ENCODE measurements around the gene CCDC178. TPM values are rescaled to one million over a fixed set of nuclear protein-coding genes. Genes with fewer than 3 reads are reported as not detected.
"Not testable (repeated sequence)": the region's sequence is repeated elsewhere in the genome, so short reads cannot be mapped to it uniquely, and the experiment has no call there.

The CCDC178 gene
- total RNA-seq, 1 donor, result 0.72 TPM

- TF ChIP-seq CTCF (IDR thresholded peaks at IDR 0.05; ENCODE audit: insufficient read depth, low read length), result no peak
- DNase-seq (ENCODE audit: low read depth), result no peak
- H3K4me3 ChIP-seq (ENCODE audit: low read depth, low read length), result no peak overlapping the region
These were observed 16.1 kb downstream of the CCDC178 start for GRCh38 chr18:33424266-33424946.

DNA sequence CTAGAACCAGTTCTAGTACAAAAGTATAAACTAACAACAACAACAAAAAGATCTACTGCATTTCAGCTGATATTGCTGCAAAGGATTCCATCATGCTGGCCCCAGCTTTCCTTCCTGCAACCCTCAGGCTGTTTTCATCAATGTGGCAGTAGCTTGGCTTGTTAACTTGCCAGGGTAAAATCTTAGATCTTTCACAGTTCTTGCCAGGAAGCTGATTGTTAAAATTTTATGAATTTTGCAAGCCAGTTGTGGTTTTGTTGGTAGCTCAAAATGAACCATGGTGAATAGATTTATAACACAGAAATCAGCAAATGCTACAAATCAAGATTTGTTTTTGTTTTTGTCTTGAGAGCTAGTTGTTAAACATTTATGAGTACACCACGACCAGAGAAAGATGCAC lies 19.3 kb downstream of the CCDC178 start:
- TF ChIP-seq CTCF (IDR thresholded peaks at IDR 0.05; ENCODE audit: insufficient read depth, low read length), result no peak
- no peak overlapping the region for H3K4me3 ChIP-seq (ENCODE audit: low read depth, low read length)
- no peak for DNase-seq (ENCODE audit: low read depth)

DNA sequence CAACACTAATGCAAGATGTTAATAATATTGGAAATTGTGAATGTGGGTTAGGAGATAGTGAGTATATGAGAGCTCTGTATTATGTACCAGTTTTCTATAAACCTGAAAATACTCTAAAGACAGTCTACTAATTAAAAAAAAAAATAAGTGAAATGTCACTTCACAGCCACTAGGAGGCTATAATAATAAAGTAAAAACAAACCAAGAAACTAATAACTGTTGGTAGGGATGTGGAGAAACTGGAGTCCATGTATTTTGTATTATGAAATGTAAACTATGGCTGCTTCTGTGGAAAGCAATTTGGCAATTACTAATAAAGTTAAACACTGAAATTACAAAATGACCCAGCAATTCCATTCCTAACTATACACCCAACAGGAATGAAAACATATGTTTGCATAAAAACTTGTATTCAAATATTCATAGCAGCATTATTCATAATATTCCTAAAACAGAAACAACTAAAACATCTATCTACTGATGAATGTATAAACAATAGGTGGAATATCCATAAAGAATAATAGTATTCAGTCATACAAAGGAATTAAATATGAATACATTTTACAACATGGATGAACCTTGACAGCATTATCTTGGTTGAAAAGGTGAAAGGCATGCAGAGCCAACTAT lies 36.2 kb downstream of the CCDC178 start:
- DNase-seq (ENCODE audit: low read depth), result no peak
- peak; percentile 23 for TF ChIP-seq CTCF (IDR thresholded peaks at IDR 0.05; ENCODE audit: insufficient read depth, low read length)
- no peak overlapping the region for H3K4me3 ChIP-seq (ENCODE audit: low read depth, low read length)

DNA sequence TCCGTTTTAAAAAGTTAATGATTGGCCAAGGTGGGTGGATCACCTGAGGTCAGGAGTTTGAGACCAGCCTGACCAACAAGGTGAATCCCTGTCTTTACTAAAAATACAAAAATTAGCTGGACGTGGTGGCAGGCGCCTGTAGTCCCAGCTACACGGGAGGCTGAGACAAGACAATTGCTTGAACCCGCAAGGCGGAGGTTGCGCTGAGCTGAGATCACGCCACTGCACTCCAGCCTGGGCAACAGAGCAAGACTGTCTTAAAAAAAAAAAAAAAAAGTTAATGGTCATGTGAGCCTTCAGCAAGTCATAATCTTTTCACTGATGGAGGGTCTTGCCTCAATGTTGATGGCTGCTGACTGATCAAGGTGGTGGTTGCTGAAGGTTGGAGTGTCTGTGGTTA lies 41.6 kb downstream of the CCDC178 start:
- not testable (repeated sequence) for DNase-seq (ENCODE audit: low read depth); H3K4me3 ChIP-seq (ENCODE audit: low read depth, low read length)

GRCh38 chr18:33375829-33376228 lies 64.7 kb downstream of the CCDC178 start:
- no peak for TF ChIP-seq CTCF (IDR thresholded peaks at IDR 0.05; ENCODE audit: insufficient read depth, low read length)
- DNase-seq (ENCODE audit: low read depth), result no peak
- H3K4me3 ChIP-seq (ENCODE audit: low read depth, low read length), result no peak overlapping the region

DNA sequence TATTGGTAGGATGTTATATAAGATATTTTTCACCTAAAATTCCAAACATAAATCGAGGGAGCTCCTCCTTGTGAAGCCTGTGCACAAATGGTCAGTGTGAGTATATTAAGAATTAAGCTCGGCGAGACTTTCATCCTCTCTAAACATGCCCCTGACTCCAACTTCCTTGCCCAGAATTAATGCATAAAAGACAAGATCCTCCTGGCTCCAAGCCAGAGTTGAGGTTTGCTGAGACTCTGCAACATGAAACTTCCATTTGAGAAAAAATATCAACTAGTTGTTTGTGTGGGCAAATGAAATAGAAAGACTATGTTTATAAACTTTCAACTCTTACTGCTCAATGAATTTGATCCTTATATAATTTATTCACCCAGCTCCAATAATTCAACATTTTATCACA lies 68.1 kb downstream of the CCDC178 start:
- no peak overlapping the region for H3K4me3 ChIP-seq (ENCODE audit: low read depth, low read length)
- no peak for DNase-seq (ENCODE audit: low read depth)
- no peak for TF ChIP-seq CTCF (IDR thresholded peaks at IDR 0.05; ENCODE audit: insufficient read depth, low read length)

GRCh38 chr18:33369711-33370449 lies 70.6 kb downstream of the CCDC178 start:
- no peak overlapping the region for H3K4me3 ChIP-seq (ENCODE audit: low read depth, low read length)
- no peak for TF ChIP-seq CTCF (IDR thresholded peaks at IDR 0.05; ENCODE audit: insufficient read depth, low read length)
- DNase-seq (ENCODE audit: low read depth), result no peak
